Choroid plexus epithelial cell (primary cell): ENCODE measurements around the gene LAMP1.
"Not testable (repeated sequence)": the region's sequence is repeated elsewhere in the genome, so short reads cannot be mapped to it uniquely, and the experiment has no call there.

Experiments
- DNase-seq: peaks from one replicate; pipeline ENCODE4 v3.0.0-alpha.2; 2010; ENCODE audit warnings: low read depth
- H3K4me3 ChIP-seq: 2 replicates; pipeline ENCODE4 v1.5.1; 2011; ENCODE audit warnings: low read depth, mild to moderate bottlenecking, control low read depth, low read length, moderate library complexity
- CTCF ChIP-seq: conservative IDR thresholded peaks from 2 replicates; pipeline ENCODE4 v1.5.1; 2011; ENCODE audit warnings: low read depth, mild to moderate bottlenecking, control low read depth, inconsistent platforms, low read length, moderate library complexity

The LAMP1 gene

GRCh38 chr13:113296823-113297369 lies at the start of gene LAMP1:
TSS of gene LAMP1 (plus strand) at chr13:113297239. CDS start at chr13:113297435, 196 bp downstream.
- TF ChIP-seq CTCF, result no peak
- H3K4me3 ChIP-seq, result peak within 1 kb of the TSS; percentile 89
- DNase-seq, result peak; percentile 99

GRCh38 chr13:113252516-113253095 lies 44.4 kb upstream of the LAMP1 start:
- H3K4me3 ChIP-seq, result no peak overlapping the region
- TF ChIP-seq CTCF, result no peak
- DNase-seq, result no peak

GRCh38 chr13:113257908-113258307 lies 39.1 kb upstream of the LAMP1 start:
- not testable (repeated sequence) for DNase-seq, H3K4me3 ChIP-seq

- DNase-seq, result no peak
- H3K4me3 ChIP-seq, result no peak overlapping the region
- no peak for TF ChIP-seq CTCF
Observed at GRCh38 chr13:113258321-113259054, 38.6 kb upstream of the LAMP1 start.

GRCh38 chr13:113260996-113261395 lies 36.0 kb upstream of the LAMP1 start:
- H3K4me3 ChIP-seq, result no peak overlapping the region
- TF ChIP-seq CTCF, result no peak
- no peak for DNase-seq

DNA sequence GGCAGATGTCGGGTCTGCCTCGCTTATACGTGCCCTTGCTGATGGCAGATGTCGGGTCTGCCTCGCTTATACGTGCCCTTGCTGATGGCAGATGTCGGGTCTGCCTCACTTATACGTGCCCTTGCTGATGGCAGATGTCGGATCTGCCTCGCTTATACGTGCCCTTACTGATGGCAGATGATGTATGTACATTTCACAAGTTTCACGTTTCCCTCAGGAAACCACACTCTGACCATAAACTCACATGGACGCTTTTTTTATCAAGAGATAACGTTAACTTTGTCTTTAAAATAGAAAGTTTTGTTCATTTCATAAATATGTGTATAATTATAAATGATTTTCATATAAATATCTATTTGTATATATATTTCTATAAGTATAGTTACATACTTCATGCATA lies 34.0 kb upstream of the LAMP1 start:
- H3K4me3 ChIP-seq, DNase-seq: not testable (repeated sequence)

- DNase-seq, result no peak
- no peak for TF ChIP-seq CTCF
- H3K4me3 ChIP-seq, result no peak overlapping the region
Observed at GRCh38 chr13:113267642-113268405, 29.2 kb upstream of the LAMP1 start.
